ENCODE data around the gene NAV2. TPM values are rescaled to one million over a fixed set of nuclear protein-coding genes. Genes with fewer than 3 reads are reported as not detected.

NAV2 gene
- total and polyA plus RNA-seq, 3 donors from 2014 or later: 3.4 to 6.0 (median 3.9) TPM

DNA sequence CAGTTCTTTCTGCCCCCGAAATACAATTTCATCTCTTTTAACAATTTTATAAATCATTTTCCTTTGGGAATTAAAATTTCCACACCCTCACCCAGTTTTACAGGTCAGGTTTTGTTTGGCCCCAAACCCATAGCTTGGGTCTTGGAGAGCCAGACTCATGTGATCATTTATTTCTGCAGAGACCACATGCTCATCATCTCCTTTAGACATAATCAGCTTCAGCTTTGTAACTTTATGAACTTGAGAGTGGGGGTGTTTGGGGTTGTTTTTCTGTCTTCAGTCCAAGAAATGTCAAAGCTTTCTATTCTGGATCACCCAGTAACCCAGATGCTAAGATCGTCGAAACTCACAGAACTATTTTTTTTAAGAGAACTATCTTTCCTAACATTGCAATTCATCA, 376.7 kb downstream of the NAV2 start:
- Histone ChIP-seq H3K4me3 (no peak overlapping the region), H3K27me3 (no peaks in the 10 kb centered on the region), H3K4me1 (peaks cover 11% of the 10 kb centered on the region), H3K36me3 (ENCODE audit: low read depth, missing control alignments) (no peaks in the 10 kb centered on the region), H3K27ac (peak overlapping the region in 1 of 2 donors; percentile 41), H3K9me3 (no peaks in the 10 kb centered on the region)
- no peak for DNase-seq
- intact Hi-C loops (cut with DNase I; ENCODE audit: low total_unique reads): no loop called here
- TF ChIP-seq, protein P1, sequence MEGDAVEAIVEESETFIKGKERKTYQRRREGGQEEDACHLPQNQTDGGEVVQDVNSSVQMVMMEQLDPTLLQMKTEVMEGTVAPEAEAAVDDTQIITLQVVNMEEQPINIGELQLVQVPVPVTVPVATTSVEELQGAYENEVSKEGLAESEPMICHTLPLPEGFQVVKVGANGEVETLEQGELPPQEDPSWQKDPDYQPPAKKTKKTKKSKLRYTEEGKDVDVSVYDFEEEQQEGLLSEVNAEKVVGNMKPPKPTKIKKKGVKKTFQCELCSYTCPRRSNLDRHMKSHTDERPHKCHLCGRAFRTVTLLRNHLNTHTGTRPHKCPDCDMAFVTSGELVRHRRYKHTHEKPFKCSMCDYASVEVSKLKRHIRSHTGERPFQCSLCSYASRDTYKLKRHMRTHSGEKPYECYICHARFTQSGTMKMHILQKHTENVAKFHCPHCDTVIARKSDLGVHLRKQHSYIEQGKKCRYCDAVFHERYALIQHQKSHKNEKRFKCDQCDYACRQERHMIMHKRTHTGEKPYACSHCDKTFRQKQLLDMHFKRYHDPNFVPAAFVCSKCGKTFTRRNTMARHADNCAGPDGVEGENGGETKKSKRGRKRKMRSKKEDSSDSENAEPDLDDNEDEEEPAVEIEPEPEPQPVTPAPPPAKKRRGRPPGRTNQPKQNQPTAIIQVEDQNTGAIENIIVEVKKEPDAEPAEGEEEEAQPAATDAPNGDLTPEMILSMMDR (IDR thresholded peaks at IDR 0.05): no peak
- no peak for TF ChIP-seq POLR2A (IDR thresholded peaks at IDR 0.05)
- 37 to 43% methylated on average over 3 of the region's 3 CpGs for WGBS, 2 donors

- H3K36me3 ChIP-seq (ENCODE audit: low read depth, missing control alignments): no peaks in the 10 kb centered on the region
- H3K4me3 ChIP-seq: no peak overlapping the region
- 38 to 49% methylated on average over 5 of the region's 5 CpGs for WGBS, 2 donors
- DNase-seq: peak; percentile 57
- intact Hi-C loops (cut with DNase I; ENCODE audit: low total_unique reads): no loop called here
- H3K4me1 ChIP-seq: peaks cover 11% of the 10 kb centered on the region
- no peak for TF ChIP-seq POLR2A (IDR thresholded peaks at IDR 0.05)
- TF ChIP-seq, protein P1 (IDR thresholded peaks at IDR 0.05): no peak
- peak overlapping the region in 1 of 2 donors; percentile 41 for H3K27ac ChIP-seq
- H3K9me3 ChIP-seq: no peaks in the 10 kb centered on the region
- no peaks in the 10 kb centered on the region for H3K27me3 ChIP-seq
Observed at GRCh38 chr11:20089796-20090653, 377.4 kb downstream of the NAV2 start.

- peaks cover 11% of the 10 kb centered on the region for H3K4me1 ChIP-seq
- WGBS, 2 donors: 64 to 88% methylated on average over 7 to 10 of the region's 10 CpGs
- no peak overlapping the region for H3K4me3 ChIP-seq
- H3K27ac ChIP-seq: no peak overlapping the region
- intact Hi-C loops (cut with DNase I; ENCODE audit: low total_unique reads): no loop called here
- no peaks in the 10 kb centered on the region for H3K36me3 ChIP-seq (ENCODE audit: low read depth, missing control alignments)
- H3K27me3 ChIP-seq: no peaks in the 10 kb centered on the region
- no peak for DNase-seq
- no peak for TF ChIP-seq POLR2A (IDR thresholded peaks at IDR 0.05)
- TF ChIP-seq, protein P1 (IDR thresholded peaks at IDR 0.05): no peak
- no peaks in the 10 kb centered on the region for H3K9me3 ChIP-seq
Observed at GRCh38 chr11:20090654-20091374, 378.2 kb downstream of the NAV2 start.

DNA sequence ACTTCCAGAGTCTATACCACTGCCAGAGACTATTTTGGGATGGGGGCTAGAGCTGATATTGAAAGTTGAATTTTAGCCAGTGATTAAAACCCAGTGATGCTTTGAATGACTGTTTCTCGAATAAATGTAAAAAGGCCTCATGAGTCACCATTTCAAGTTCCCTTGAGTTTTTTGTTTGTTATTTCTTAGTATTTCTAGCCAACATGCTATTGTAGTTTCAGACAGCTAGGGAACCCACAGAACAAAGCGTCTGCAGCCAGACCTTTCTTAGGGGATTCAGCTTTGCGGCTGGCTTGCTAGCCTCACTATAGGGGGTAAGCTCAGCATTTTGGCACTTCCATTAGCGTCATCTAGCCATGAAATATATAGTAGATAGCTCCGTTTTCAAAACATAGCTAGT, 381.1 kb downstream of the NAV2 start:
- no peak for DNase-seq
- no peaks in the 10 kb centered on the region for H3K36me3 ChIP-seq (ENCODE audit: low read depth, missing control alignments)
- TF ChIP-seq, protein P1 (IDR thresholded peaks at IDR 0.05): no peak
- TF ChIP-seq POLR2A (IDR thresholded peaks at IDR 0.05): no peak
- no peaks in the 10 kb centered on the region for H3K27me3 ChIP-seq
- intact Hi-C loops (cut with DNase I; ENCODE audit: low total_unique reads): no loop called here
- no peak overlapping the region for H3K27ac ChIP-seq
- H3K9me3 ChIP-seq: no peaks in the 10 kb centered on the region
- WGBS, 2 donors: 90 to 93% methylated on average over 5 of the region's 5 CpGs
- H3K4me3 ChIP-seq: no peak overlapping the region
- H3K4me1 ChIP-seq: peaks cover 11% of the 10 kb centered on the region

Measured in testis (tissue), 3 donors.